GOT3 (cell line): ENCODE results near the gene LMAN1.

Source experiments
- DNase-seq: peaks from one replicate; lab custom pipeline; 2025; ENCODE audit warnings: mixed read lengths; lab: John Stamatoyannopoulos, UW

LMAN1 gene

GRCh38 chr18:59303656-59304195, 55.3 kb downstream of the LMAN1 start:
- no peak for DNase-seq

- DNase-seq: no peak
Observed at GRCh38 chr18:59303006-59303405, 56.1 kb downstream of the LMAN1 start.

- no peak for DNase-seq
Observed at GRCh38 chr18:59301929-59302328, 57.1 kb downstream of the LMAN1 start.

GRCh38 chr18:59300676-59301285, 58.3 kb downstream of the LMAN1 start:
- DNase-seq: no peak

- no peak for DNase-seq
Observed at GRCh38 chr18:59298871-59299270, 60.2 kb downstream of the LMAN1 start.

- DNase-seq: no peak
Observed at GRCh38 chr18:59293317-59293716, 65.7 kb downstream of the LMAN1 start.

- no peak for DNase-seq
Observed at GRCh38 chr18:59286341-59286740, 72.7 kb downstream of the LMAN1 start.

GRCh38 chr18:59282341-59282740, 76.7 kb downstream of the LMAN1 start:
- DNase-seq: no peak

GRCh38 chr18:59279722-59280121, 79.3 kb downstream of the LMAN1 start:
- no peak for DNase-seq

- no peak for DNase-seq
Observed at GRCh38 chr18:59279193-59279592, 79.9 kb downstream of the LMAN1 start.

GRCh38 chr18:59278793-59279192, 80.3 kb downstream of the LMAN1 start:
- DNase-seq: no peak
